ENCODE measurements around the gene C15orf39. TPM values are rescaled to one million over a fixed set of nuclear protein-coding genes. Genes with fewer than 3 reads are reported as not detected.

Gene C15orf39
- total RNA-seq, 1 donor from 2014 or later = 73.2 TPM

DNA sequence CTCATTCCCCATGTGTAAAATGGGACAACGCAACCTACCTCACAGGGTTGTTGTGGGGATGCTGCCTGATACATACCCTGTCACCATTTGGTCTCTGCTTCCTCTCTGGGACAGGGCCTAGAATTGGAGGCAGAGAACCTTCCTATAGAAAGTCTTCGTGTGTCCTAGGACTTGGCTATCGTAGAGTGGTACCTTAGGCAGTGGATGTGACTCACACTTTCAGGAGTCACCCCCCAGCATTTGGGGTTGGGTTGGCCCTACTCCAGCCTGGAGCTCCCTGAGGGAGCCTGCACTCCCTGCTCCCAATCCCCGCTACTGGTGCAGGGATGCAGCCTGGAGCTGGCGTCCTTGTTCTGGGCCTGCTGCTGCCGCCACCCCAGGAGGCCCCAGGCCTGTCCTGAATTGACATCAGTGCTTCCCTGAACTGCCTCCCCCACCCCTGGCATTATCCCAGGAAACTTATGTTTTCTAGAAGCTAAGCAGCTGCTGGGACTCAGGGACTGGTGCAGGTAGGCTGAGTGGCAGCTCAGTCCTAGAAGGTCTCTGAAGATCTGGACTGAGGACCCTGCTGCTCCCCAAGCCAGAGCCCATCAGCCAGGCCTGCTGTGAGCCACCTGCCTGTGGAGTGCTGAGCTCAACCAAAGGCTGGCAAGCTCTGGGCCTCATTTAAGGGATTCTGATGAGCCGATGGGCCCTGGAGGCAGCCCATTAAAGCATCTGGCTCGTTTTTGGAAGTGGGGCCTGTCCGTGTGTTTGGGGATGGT lies 9.9 kb downstream of the C15orf39 start:
- H3K27ac Mint-ChIP-seq = no peak overlapping the region
- no peaks in the 10 kb centered on the region for H3K27me3 Mint-ChIP-seq
- H3K4me1 Mint-ChIP-seq = no peaks in the 10 kb centered on the region
- H3K36me3 Mint-ChIP-seq (ENCODE audit: low read depth) = peaks cover 53% of the 10 kb centered on the region
- TF ChIP-seq, protein P1, sequence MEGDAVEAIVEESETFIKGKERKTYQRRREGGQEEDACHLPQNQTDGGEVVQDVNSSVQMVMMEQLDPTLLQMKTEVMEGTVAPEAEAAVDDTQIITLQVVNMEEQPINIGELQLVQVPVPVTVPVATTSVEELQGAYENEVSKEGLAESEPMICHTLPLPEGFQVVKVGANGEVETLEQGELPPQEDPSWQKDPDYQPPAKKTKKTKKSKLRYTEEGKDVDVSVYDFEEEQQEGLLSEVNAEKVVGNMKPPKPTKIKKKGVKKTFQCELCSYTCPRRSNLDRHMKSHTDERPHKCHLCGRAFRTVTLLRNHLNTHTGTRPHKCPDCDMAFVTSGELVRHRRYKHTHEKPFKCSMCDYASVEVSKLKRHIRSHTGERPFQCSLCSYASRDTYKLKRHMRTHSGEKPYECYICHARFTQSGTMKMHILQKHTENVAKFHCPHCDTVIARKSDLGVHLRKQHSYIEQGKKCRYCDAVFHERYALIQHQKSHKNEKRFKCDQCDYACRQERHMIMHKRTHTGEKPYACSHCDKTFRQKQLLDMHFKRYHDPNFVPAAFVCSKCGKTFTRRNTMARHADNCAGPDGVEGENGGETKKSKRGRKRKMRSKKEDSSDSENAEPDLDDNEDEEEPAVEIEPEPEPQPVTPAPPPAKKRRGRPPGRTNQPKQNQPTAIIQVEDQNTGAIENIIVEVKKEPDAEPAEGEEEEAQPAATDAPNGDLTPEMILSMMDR (IDR thresholded peaks at IDR 0.05) = no peak
- ATAC-seq (ENCODE audit: low read depth) (no peak), DNase-seq (no peak)
- intact Hi-C loops (cut with micrococcal nuclease) = no loop called here
- POLR2A ChIA-PET = no interaction called here
- CTCF ChIA-PET = no interaction called here
- H3K9me3 Mint-ChIP-seq = no peaks in the 10 kb centered on the region
- no peak overlapping the region for H3K4me3 Mint-ChIP-seq

DNA sequence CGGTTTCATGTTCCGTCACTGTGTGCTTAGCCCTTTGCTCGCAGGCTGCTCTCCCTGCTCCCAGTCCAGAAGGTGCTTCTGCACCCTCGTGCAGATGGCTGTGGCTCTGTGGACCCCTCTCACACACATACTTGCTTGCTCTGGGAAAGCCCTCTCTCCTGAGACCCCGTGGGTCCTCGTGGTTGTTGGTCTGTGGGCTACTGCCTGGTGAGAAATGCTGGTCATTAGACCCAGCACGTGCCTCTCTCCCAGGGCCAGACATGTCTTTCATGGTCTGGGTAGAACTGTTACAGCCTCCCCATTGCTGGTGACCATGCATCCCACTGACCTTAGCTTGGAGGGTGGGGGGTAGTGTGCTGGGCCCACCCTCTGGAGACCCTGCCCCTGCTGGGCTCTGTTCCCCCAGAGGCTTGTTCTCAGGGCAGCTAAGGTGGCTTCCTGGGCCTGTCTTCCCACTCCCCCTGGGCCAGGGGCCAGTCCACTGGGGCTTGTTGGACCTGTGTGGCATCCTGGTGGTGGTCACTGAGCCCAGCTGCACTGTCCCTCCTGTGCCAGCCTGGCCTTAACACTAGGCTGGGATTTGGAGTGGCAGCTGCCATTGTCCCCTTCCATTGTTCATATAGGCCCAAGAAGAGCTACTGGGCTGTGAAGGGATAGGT lies 10.6 kb downstream of the C15orf39 start:
- Mint-ChIP-seq H3K4me1 (no peaks in the 10 kb centered on the region), H3K27ac (no peak overlapping the region), H3K27me3 (no peaks in the 10 kb centered on the region), H3K36me3 (ENCODE audit: low read depth) (peaks cover 48% of the 10 kb centered on the region), H3K9me3 (no peaks in the 10 kb centered on the region), H3K4me3 (no peak overlapping the region)
- ChIA-PET CTCF (interaction anchor here (1.4 kb wide), 1 partner anchor 169 kb away, joined by 3 read pairs; no protein-coding TSS in a partner anchor), POLR2A (no interaction called here)
- DNase-seq (no peak), ATAC-seq (ENCODE audit: low read depth) (no peak)
- intact Hi-C loops (cut with micrococcal nuclease) = no loop called here
- TF ChIP-seq, protein P1 (IDR thresholded peaks at IDR 0.05) = no peak

DNA sequence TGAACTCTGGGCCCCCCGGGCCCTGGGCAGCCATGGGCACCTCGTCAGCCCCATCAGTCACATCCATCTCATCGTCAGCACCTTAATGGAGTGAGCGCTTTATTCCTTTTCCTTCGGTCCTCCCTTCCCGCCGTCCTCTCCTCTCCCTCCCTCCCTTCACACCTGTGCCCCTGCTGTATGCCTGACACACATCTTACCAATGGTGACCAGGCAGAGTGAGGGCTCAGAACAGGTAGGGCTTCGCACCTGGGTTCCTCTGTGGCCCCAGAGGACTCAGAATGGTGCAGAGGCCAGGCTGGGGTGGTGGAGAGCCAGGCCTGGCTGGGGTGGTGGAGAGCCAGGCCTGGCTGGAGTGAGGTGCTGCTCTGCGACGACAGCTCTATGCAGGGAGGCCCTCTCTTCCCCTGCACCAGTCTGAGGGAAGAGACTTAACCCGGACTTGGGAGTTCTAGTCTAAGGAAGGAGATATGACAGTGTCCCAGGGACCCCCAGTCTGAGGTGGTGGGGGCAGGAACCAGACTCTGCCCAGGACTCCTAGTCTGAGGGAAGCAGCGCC lies 11.6 kb downstream of the C15orf39 start:
- POLR2A ChIA-PET = no interaction called here
- CTCF ChIA-PET = interaction anchor here (1.4 kb wide), 1 partner anchor 170 kb away, joined by 3 read pairs; no protein-coding TSS in a partner anchor
- no peak overlapping the region for H3K4me3 Mint-ChIP-seq
- no peaks in the 10 kb centered on the region for H3K27me3 Mint-ChIP-seq
- ATAC-seq (ENCODE audit: low read depth) (no peak), DNase-seq (no peak)
- TF ChIP-seq, protein P1 (IDR thresholded peaks at IDR 0.05) = no peak
- H3K9me3 Mint-ChIP-seq = no peaks in the 10 kb centered on the region
- peaks cover 38% of the 10 kb centered on the region for H3K36me3 Mint-ChIP-seq (ENCODE audit: low read depth)
- H3K27ac Mint-ChIP-seq = no peak overlapping the region
- H3K4me1 Mint-ChIP-seq = no peaks in the 10 kb centered on the region
- intact Hi-C loops (cut with micrococcal nuclease) = no loop called here

DNA sequence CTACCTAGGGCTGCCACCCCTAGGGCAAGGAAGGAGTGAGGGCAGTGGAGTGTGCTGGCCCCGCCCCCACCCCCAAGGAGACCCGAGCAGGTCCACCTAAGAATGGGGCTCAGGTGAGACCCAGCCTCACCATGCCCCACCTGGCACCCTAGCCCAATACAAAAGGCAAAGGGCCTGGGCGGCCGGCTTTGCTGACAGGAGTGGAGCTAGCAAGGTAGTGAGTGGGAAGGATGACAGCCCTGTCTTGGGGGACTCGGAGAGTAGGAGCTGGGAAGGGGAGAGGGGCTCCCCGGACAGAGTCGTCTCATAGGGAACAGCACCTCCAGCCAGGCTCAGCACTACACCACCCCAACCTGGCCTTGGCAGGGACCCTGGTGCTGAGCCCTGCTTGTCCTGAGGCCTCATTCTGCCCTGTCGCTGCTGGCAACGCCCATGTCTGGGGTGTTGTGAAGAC lies 12.1 kb downstream of the C15orf39 start:
- Mint-ChIP-seq H3K9me3 (no peaks in the 10 kb centered on the region), H3K27ac (no peak overlapping the region), H3K4me3 (no peak overlapping the region), H3K27me3 (no peaks in the 10 kb centered on the region), H3K4me1 (peaks cover under 1% of the 10 kb centered on the region), H3K36me3 (ENCODE audit: low read depth) (peaks cover 33% of the 10 kb centered on the region)
- ATAC-seq (ENCODE audit: low read depth) = no peak
- DNase-seq = no peak
- TF ChIP-seq, protein P1 (IDR thresholded peaks at IDR 0.05) = no peak
- ChIA-PET CTCF (interaction anchor here (1.4 kb wide), 1 partner anchor 171 kb away, joined by 3 read pairs; no protein-coding TSS in a partner anchor), POLR2A (no interaction called here)
- intact Hi-C loops (cut with micrococcal nuclease) = no loop called here

All from activated B cell treated with CpG ODN at 0.5 μM for 24 hours (primary cell).